HG02759 (cell line): ENCODE measurements around the gene BICD1.
"Not testable (repeated sequence)": the region's sequence is repeated elsewhere in the genome, so short reads cannot be mapped to it uniquely, and the experiment has no call there.

Experiments
- ATAC-seq: cut with Tn5 transposase; IDR thresholded peaks from one replicate; pipeline ENCODE4 v1.9.1; 2021; ENCODE audit warnings: mild to moderate bottlenecking, moderate library complexity; ENCODE audit not compliant: unreplicated experiment

Gene BICD1

DNA sequence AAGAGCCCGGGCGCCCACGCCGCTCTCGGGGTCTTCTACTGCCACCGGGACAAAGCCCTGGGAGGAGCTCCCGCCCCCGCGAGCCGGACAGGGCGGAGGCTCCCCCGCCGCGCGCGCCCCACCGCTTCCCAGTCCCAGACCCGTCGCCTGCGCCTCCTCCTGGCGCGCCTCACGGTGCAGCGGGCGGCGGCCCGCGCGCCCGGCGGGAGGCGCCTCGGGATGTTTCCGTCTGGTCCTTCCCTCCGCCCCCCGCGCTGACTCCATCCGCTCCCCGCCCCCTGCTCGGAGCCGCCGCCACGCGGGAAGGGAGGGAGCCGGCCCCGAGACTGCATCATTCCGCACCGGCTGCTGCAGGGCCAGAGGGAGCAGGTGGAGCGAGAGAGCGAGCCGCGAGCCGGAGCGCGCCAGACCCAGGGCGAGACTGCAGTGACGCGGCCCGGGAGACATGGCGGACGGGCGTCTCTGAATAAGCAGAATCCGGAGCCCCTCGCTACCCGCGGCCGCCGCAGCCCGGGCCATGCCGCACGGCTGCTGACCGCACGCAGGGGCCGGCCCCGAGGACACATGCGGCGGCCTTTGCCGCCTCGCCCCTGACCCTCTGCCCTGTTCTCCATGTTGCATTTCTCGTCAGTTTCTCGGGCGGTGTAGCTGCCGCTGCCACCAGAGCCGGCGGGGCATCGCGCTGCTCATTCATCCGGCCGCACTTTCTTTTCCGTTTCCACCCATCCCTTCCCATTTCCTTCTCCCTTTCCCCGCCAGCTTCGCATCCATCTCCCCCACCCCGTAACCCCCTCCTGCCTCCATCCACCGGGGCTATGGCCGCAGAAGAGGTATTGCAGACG, at the start of gene BICD1:
BICD1 (plus strand) TSS at position 331 of the 842 bp plus-strand sequence; CDS start at position 816, 485 bp downstream.
- peak; percentile 84 for ATAC-seq

DNA sequence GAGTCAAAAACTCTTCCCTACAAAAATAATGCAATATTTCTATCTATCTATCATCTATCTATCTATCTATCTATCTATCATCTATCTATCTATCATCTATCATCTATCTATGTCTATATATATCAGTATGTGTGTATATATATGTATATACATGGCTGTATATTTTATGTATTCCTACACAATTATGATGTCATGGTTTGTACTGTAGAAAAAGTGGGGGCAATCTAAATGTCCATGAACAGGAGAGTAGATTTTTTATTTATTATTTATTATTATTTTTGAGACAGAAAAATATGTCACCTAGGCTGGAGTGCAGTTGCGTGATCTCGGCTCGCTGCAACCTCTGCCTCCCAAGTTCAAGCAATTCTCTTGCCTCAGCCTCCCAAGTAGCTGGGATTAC, 45.6 kb upstream of the BICD1 start:
- ATAC-seq, result no peak

DNA sequence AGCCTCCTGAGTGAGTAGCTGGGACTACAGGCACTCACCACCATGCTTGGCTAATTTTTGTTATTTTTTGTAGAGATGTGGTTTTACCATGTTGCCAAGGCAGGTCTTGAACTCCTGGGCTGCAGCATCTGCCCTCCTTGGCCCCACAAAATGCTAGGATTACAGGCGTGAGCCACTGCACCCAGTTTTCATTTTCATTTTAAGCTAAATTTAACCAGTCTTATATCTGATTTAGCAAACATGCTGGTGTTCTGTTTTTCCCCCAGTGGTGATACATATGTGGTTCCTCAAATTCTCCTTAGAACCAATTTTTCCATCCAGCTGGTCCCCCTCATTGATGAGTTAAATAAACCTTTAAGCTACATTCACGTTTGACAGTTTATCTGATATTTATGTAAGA, 43.8 kb upstream of the BICD1 start:
- ATAC-seq, result no peak

DNA sequence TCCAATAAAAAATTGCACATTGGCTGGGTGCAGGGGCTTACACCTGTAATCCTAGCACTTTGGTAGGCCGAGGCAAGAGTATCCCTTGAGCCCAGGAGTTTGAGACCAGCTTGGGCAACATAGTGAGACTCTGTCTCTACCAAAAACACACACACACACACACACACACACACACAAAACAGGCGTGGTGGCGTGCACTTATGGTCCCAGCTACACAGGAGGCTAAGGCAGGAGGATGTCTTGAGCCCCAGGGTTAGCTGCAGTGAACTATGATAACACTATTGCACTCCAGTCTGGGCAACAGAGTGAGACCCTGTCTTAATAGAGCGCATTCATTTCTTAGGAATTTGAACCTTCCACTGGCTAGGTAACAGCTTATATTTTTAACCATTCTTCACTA, 42.9 kb upstream of the BICD1 start:
- no peak for ATAC-seq

DNA sequence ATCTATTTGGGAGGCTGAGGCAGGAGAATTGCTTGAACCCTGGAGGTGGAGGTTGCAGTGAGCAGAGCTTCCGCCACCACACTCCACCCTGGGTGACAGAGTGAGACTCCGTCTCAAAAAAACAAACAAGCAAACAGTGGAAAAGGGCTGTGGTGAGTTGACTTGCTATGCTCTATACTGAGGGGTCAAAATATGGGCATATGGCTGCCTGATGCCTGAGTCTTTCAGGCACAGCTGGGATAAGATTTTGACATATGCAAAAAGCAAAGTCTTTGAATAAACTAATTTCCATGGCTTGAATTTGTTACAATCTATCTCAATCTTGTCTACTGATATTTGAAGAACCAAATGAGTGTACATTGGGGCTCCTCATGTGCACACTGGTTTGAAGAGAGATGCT, 40.4 kb upstream of the BICD1 start:
- ATAC-seq, result no peak

DNA sequence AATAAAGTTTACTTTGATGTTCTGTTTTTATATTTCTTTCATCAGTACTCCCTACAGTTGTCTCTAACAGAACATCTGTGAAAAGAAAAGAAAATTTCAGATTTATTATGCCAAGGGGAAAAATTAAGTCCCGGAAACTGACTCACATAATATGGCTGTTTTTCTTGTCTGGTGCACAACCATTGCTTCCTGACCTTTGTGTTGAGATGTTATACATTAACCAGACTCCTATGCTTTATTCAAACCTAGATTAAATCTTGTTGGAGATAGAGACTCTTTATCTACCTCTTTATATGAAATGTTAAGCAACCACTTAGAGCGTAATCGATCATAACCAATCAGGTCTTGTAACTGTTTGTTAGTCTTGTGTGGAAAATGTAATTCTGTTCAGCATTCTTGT, 37.6 kb upstream of the BICD1 start:
- ATAC-seq, result no peak

DNA sequence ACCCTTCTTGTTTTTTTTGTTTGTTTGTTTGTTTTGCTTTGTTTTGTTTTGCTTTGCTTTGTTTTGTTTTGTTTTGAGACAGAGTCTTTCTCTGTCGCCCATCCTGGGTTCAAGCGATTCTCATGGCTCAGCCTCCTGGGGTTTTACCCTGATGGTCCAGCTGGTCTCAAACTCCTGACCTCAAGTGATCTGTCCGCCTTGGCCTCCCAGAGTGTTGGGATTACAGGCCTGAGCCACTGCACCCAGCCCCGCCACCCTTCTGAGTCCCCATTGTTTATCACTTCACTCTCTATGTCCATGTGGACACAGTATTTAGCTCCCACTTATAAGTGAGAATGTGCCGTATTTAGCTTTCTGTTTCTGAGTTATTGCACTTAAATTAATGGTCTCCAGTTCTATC, 36.9 kb upstream of the BICD1 start:
- ATAC-seq, result no peak

DNA sequence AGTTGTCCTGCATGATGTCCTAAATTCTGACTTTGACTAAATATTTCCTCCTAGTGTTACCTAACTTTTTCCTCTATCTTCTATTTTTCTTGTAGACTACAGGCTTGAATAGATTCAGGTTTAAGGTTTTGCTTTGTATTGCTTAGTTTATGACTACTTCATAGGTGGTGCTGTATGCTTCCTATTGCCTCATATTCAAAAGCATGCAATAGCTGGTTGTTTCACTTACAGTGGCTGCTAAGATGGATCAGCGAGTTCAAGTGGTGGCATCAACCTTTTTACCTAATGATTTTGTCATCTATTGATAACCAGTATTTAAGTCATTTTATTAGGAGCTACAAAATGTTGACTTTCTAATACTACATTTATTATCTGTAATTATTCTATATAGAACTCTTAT, 36.3 kb upstream of the BICD1 start:
- ATAC-seq, result no peak

DNA sequence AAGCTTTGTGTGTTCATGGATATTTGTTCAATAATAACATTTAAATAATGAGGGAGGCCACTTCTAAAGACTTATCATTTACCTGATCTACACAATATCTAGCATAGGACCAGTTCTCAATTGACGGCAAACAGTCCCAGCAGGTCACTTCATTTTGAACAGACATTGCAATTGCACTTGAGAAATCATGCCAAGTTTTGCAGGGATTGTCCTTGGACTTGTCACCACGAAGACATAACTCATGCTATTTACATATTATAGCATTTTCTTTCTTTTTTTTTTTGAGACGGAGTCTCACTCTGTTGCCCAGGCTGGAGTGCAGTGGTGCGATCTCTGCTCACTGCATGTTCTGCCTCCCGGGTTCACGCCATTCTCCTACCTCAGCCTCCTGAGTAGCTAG, 34.5 kb upstream of the BICD1 start:
- no peak for ATAC-seq

DNA sequence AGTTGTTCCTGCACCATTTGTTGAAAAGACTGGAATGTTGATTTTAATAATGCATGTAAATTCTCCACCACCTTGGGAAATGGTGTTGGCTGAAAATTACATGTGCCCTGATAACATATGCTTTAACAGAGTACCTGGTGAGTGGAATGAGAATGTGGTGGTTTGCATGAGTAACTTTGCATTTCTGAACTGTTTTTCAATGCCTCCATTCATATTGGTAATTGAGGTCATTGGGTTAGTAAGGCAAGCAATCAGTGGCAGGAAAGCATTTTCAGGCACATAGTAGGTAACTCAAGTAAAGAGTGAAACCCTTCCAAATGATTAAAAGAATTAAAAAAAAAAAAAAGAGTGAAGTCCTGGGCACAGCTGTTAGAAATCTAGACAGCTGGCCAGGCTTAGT, 32.2 kb upstream of the BICD1 start:
- no peak for ATAC-seq

DNA sequence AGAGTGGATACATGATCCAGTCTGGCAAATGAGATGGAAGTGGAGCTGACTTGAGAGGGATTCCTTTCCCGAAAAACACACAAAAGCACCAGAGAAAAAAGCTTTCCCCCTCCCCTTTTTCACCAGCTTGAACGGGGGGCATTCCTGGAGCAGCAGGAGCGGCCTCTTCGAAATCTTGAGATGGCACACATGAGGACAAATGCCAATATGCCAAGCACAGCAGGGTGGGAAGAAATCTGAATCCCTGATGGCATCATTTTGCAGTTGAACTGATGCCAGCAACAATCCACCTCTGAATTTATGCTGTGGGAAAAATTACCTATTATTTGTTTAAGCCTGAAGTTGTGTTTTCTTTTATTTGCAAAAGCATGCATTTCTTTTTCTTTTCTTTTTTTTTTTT, 29.7 kb upstream of the BICD1 start:
- no peak for ATAC-seq

DNA sequence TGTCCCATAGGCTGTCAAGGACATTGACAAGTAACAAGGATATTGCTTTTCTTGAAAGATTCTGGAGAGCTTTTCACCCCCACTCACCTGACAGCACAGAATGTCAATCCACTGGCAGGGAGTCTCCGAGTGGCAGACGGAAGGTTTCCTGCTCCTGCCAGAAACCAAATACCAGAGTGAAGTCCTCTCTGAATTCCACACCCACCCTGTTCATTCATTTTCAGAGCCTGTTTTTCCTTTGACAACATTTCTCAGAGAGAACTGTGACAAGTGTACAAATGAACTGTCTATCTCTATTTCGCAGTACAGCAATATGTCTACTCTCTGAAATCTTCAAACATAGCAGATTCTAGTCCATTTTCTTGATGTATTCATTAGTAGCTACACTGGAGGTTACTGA, 26.2 kb upstream of the BICD1 start:
- no peak for ATAC-seq

DNA sequence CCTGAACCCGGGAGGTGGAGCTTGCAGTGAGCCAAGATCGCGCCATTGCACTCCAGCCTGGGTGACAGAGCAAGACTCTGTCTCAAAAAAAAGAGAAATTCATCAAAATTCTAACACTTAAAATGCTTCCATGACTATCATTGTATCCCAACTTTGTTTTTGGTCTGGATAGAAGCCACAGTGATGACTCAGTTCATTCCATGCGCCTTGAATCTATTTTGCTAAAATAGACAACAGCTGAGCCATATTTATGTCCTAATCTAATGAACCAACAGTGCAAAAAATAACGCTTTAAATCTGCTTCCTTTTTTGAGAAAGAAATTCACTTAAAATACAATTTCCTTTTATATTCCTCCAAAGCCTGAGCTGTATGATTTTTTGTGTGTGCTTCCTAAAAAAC, 23.2 kb upstream of the BICD1 start:
- ATAC-seq, result no peak

DNA sequence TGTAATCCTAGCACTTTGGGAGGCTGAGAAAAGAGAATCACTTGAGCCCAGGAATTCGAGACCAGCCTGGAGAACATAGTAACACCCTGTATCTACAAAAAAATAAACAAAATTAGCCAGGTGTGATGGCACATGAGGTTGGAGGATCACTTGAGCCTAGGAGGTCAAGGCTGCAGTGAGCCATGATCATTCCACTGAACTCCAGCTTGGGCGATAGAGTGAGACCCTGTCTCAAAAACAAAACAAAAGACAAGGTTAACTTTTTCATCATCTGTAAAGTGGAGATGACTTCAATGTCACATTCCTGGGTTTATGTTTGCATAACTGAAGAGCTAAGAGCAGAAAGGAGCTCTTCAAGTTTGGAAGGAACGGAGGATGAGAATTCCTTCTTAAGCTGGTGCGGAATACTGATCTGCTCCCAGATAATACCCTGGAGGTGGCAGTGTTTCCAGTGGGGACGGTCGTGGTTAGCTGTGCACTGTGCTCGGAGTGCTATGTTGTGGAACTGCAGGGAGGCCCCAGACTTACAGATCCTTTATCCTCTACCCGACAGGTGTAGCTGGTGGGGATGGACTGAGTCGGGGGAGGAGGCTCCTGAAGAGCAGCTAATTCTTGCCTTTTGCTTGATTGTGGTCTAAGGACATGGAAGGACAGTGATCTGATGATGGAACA, 22.5 kb upstream of the BICD1 start:
- no peak for ATAC-seq

DNA sequence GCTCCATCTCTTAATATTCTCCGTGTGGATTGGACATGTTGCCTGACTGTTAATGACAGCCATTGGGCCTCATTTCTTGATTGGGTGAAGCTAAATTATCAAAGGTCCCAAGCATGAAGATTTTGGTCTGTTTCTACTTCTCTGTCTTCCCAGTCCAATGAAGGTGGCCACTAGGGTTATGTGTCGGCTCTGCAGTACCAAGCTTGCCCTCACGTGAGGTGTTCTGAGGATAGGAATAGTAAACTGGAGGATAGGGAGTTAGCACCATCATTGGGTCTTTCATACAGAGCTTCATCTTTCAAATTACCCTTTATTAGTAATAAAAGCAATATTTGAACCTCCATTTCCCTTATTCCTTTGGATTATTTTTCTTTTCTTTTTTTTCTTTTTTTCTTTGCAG, 21.9 kb upstream of the BICD1 start:
- ATAC-seq, result no peak

DNA sequence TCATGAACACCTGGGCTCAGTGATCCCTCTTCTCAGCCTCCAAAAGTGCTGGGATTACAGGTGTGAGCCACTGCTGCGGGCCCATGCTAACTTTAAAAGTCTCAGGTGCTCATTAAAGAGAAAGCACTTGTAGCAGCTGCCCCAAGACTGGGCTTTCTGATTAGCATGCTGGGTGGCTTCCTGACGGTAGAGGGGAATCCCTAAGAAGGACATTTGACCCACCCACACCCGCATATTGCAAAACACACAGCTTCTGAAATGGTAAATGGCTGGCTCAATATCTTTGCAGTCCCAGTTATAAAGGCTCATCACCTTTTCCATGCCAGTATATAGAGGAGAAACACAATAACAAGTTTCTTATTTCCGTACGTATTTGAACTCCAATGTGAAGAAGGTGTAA, 19.3 kb upstream of the BICD1 start:
- ATAC-seq, result no peak

DNA sequence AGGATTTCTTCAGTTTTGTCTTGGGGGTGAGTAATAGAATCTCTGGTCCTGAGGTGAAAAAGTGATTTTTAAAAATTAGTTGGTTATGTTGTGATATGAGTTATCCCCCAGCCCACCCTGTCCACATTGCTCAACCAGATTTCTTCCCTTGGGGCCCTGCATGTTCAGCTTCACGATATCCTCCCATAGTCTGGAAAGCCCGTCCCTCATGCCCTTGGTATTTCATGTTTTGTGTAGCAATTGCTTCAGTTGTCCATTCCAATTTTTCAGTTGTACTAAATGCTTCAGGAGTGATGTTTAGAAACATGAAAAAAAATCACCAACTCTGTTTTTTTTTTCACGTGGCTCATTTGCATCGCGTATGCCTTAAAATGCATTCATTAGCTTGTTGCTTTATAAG, 17.5 kb upstream of the BICD1 start:
- no peak for ATAC-seq

DNA sequence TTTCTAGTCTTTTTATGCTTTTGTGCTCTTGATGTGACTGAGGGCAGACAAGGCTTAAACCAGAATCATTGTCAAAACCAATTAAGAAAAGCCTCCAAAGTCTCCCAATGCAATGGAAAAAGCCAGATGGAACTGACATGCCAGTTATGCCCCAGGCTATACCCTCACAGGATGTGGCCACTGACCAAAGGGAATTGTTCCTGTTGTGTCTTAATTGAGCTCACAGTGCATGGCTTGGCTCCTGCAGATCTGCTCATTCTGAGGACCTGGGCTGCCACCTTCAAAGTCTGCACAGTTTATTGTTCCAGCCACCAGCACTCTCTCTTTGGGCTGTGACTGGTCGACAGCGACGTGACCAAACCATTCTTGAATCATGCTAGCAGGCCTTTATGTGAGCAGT, 17.1 kb upstream of the BICD1 start:
- ATAC-seq, result no peak

DNA sequence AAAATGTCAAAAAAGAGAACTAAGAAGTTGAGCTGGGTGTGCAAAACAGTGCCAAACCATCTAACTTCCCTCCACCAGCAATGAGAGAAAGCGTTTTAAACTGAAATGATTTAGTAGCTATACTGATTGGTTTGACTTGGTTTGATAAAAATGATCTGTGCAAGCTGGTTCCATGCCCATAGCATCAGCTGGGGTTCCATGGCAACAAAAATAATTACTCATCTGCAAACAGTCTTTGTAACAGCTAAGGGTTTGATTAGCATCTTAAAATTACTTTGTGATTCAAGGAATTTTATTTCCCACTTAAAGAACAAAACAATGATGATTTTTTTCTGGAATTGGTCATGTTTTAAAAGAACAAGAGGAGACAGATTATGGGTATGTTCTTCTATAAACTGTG, 15.0 kb upstream of the BICD1 start:
- no peak for ATAC-seq

DNA sequence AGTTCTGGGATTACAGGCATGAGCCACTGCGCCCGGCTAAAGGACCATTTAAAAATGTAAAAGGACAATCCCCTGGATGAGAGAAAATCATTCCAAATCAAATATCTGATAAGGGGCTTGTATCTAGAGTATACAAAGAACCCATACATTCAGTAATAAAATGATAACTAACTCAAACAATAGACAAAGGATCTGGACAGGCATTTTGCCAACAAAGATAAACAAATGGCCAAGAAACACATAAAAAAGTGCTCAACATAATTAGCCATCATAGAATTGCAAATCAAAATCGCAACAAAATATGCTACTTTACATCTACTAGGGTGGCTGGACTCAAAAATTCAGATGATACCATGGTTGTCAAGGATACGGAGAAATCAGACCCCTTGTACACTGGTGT, 8.5 kb upstream of the BICD1 start:
- ATAC-seq, result no peak

DNA sequence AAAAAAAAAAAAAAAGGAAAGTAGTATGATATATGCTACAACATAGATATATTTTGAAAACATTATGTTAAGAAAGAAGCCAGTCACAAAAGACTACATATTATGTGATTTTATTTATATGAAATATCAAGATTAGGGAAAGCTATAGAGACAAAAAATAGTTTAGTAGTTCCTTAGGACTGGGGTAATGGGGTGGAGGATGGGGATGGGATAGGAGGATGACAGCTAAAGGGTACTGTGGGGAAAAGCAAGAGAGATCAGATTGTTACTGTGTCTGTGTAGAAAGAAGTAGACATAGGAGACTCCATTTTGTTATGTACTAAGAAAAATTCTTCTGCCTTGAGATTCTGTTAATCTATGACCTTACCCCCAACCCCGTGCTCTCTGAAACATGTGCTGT, 7.4 kb upstream of the BICD1 start:
- ATAC-seq, result not testable (repeated sequence)

DNA sequence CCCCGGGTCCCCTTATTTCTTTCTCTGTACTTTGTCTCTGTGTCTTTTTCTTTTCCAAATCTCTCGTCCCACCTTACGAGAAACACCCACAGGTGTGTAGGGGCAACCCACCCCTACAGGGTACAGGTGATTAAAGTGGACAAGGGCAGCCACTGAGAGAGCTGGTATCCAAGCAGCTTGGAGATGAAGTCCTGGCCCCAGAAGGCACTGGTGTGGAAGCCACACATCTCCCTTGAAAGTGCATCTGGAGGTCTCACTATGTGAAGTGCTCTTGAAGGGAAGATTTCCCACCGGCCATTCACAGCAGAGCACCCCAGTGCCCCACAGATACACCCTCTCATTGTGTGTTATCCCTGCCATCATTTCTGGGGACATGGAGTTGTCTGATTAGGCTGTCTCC, 6.3 kb upstream of the BICD1 start:
- no peak for ATAC-seq

DNA sequence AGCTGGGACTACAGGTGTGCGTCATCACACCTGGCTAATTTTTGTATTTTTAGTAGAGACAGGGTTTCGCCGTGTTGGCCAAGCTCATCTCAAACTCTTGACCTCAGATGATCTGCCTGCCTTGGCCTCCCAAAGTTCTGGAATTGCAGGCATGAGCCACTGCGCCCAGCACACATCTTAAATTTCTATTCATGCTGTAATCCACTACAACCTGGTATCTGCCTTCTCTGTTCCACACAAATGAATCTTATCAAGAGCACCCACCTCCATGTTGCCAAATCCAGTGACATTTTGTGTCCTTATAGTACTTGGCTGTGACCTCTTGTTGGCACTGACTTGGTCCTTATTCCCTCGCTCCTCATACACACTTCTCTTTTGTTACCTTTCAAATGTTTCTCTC, 5.8 kb upstream of the BICD1 start:
- ATAC-seq, result no peak
